GM18870 (cell line): ENCODE data around the gene FOXP1.
"Not testable (repeated sequence)": the region's sequence is repeated elsewhere in the genome, so short reads cannot be mapped to it uniquely, and the experiment has no call there.

Experiments used
- ATAC-seq: cut with Tn5 transposase; IDR thresholded peaks from one replicate; pipeline ENCODE4 v1.9.1; 2021; ENCODE audit warnings: moderate library complexity; ENCODE audit not compliant: unreplicated experiment

Gene FOXP1

GRCh38 chr3:71351403-71352149, 232.0 kb downstream of the FOXP1 start:
- no peak for ATAC-seq

- ATAC-seq, result no peak
Measured at GRCh38 chr3:71350998-71351397, 232.5 kb downstream of the FOXP1 start.

DNA sequence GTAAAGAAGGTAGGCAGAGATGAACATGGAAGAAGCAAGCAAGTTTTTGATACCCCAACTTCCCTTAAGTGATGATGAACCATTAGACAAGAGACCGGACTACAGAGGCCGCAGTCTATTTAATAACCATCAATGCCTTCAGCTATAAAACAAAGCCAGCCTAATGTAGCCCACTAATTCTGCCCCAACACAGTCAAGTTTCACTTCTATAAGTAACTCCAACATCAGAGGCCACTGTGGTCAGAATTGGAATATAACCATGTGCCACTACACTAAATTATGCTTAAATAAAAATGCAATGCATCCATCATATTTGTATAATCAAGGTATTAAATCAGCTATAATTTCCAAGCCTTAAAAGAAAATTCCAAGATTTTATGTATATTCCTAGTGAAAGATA, 234.7 kb downstream of the FOXP1 start:
- no peak for ATAC-seq

GRCh38 chr3:71348001-71348632, 235.4 kb downstream of the FOXP1 start:
- ATAC-seq, result no peak

DNA sequence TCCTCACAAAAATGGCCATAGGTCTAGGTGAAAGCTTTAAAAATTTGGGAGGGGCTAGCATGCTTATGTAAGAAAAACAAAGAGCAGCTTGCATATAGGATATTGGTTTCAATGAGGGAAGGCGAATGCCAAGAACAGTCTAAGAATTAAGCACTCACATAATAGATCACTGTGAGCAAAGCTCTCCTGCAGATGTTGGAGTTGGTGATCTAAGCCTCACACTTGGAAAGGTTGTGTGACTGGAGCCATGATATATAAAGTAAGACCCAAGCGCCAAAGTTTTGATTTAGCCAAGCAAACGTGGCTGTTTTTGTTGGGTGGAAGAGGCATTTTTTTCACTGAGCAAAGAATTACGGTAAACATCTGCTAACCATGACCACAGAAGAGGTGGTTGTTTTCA, 237.5 kb downstream of the FOXP1 start:
- ATAC-seq, result no peak

DNA sequence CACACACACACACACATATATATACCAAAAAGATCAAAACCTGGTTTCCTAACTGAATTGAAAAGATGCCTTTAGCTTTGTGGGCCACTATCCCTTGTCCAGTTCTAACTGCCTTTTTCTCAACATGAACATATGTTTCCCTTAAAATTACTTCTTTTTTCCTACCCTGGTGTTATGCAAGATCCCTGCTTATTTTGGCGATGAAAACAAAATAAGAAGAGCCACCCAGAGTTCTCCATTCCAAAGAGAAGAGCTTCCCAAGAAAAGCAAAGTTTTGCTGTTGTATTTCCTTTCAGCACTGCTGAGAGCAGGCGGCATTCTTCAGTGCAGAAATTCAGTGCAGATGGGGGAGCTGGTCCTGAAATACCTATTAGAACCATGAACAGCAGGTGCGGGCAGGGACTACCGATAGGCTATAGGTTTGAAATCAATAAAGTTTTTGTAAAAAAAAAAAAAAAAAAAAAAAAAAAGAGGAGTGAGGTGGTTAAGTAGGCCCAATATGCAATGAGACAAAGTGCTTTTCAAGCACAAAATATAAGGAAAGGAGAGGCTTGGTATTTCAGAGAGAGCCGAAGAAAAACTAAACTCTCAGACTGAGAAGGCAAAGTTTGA, 238.0 kb downstream of the FOXP1 start:
- ATAC-seq, result no peak

DNA sequence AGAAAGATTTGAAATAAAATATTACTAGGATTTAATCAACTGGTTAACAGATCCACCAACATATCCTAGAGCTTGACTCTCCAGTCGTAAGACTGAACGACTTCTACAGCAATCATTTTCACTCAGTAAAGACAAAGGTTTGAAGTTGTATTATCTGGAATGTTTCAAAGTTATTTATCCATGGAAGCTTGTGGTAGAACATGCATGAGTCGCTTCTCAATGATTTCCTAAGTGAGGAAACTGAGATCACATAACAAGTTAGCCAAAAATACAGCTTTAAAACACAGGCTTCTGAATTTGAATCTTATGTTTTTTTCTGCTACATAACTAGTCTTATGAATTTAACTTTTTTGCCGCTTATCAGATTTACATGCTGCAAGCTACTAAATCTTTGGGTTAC, 241.8 kb downstream of the FOXP1 start:
- ATAC-seq, result no peak

DNA sequence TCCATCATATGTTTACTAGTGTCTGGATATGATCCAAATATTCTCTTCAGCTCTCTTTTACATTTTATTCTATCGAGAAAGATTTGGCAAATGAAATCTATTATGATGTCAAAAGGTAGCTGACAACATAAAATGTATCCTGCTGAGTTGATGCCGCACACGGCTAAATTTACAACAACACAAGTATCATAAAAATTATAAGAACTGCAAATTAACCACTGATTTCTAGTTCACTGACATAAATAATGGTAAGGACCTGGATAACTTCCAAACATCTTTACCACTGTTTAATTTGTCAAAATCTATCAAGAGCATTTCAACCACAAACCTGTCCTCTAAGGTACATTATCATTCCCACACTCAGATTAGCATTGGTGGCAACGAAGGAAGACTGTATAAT, 244.5 kb downstream of the FOXP1 start:
- no peak for ATAC-seq

GRCh38 chr3:71332813-71333212, 250.7 kb downstream of the FOXP1 start:
- ATAC-seq, result no peak

DNA sequence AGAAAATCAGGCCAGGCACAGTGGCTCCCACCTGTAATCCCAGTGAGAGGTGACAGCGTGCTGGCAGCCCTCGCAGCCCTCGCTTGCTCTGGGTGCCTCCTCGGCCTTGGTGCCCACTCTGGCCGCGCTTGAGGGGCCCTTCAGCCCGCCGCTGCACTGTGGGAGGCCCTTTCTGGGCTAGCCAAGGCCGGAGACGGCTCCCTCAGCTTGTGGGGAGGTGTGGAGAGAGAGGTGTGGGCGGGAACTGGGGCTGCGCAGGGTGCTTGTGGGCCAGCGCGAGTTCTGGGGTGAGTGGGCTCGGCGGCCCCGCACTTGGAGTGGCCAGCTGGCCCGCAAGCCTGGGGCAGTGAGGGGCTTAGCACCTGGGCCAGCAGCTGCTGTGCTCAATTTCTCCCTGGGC, 252.6 kb downstream of the FOXP1 start:
- ATAC-seq, result no peak

GRCh38 chr3:71330505-71330904, 253.0 kb downstream of the FOXP1 start:
- no peak for ATAC-seq

- ATAC-seq, result no peak
Measured at GRCh38 chr3:71329817-71330216, 253.7 kb downstream of the FOXP1 start.

DNA sequence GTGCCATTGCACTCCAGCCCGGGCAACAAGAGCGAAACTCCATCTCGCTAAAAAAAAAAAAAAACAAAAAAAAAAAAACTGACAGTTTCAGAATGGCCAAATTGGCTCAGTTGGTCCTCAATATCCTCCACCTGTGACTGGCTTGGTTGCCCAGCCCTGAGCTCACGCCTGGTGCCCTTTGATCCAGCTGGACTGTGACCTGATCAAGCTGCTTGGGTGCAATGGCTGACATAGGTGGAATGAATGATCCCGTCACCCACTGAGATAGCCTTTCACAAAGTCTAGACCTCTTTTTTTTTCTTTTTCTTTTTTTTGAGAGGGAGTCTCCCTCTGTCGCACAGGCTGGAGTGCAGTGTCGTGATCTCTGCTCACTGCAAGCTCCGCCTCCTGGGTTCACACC, 254.6 kb downstream of the FOXP1 start:
- no peak for ATAC-seq

DNA sequence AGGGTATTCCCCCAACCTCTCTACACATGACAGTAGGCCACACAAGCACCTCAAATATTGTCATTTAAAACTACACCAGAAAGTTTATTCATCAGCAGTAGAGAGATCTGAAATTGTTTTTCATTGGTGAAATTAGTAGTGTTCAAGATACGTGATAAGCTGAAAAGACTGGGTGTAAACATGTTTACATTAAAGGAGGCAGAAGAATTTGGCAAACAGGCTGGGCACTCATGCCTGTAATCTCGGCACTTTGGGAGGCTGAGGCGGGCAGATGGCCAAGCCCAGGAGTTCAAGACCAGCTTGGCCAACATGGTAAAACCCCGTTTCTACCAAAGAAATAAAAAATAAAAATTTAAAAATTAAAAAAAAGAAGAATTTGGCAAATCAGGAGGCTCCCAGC, 255.6 kb downstream of the FOXP1 start:
- ATAC-seq, result no peak

DNA sequence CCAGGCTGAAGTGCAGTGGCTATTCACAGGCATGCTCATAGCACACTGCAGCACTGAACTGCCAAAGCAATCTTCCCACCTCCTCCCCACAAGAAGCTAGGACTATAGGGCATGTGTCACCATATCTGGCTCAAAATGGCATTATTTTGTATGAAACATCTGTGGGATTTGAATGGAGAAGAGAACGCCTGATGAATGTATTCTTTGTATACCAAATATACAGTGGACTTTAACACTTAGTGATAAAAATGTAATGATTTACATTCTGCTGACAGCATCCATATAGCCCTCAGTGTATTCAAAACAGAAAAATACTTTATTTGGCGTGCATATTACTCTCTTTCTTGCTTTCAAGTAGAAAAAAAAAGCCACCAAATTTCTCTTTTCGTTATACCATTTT, 257.8 kb downstream of the FOXP1 start:
- no peak for ATAC-seq

DNA sequence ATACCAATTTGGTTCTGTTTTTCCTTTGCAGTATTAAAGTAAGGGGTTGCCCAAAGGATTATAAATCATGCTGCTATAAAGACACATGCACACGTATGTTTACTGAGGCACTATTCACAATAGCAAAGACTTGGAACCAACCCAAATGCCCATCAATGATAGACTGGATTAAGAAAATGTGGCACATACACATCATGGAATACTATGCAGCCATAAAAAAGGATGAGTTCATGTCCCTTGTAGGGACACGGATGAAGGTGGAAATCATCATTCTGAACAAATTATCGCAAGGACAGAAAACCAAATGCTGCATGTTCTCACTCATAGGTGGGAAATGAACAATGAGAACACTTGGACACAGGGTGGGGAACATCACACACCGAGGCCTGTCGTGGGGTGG, 259.3 kb downstream of the FOXP1 start:
- ATAC-seq, result not testable (repeated sequence)

DNA sequence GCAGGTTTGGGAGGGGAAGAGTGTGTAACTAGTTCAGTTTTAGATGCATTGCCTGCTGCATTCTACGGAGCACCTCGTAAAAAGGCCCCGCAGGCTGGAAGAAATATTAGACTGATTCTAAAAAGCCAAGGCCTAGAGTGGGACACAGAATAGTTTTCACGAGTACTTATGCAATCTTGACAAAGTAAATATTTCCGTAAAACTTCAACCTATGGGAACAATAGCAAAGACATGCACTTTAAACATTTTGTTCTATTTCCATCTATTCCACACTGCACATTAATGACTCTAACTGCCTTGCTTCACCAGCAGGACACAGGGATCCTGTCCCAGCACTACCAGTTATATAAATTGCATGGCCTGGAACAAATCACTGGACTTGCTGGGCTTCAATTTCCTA, 260.0 kb downstream of the FOXP1 start:
- no peak for ATAC-seq

DNA sequence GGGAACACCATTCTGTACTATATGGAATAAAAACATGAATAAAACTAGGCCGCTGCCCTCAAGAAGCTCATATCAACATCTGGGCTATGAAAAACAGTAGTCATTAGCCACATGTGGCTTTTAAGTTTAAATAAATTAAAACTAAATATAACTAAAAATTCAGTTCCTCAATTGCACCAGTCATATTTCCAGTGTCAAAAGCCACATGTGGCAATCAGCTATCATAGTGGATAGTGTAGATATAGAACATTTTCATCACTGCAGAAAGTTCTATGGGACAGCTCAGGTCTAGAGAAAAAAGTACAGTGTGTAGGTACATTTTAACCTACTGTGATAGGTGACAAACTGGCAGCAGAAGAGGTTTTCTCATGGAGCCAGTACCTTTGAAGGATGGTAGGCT, 261.4 kb downstream of the FOXP1 start:
- ATAC-seq, result no peak

DNA sequence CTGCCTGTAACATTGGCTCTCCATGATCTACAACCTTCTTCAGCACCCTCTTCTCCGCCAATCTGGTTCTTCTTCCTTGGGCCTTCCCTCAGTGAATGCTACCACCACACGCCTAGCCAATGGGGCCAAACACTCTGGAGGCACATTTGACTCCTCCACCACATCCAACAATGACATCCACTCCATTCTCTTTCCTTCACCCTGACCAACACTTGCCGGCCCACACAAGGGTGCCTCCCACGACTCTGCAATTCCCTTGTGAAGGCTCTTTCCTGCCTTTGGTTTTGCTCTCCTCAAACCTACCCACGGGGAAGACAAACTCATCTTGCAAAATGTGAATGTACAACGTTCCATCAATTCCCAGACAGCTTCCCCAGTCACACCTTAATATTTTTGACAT, 263.8 kb downstream of the FOXP1 start:
- ATAC-seq, result no peak

- no peak for ATAC-seq
Measured at GRCh38 chr3:71318458-71318827, 265.1 kb downstream of the FOXP1 start.

- ATAC-seq, result no peak
Measured at GRCh38 chr3:71317749-71318457, 265.6 kb downstream of the FOXP1 start.

DNA sequence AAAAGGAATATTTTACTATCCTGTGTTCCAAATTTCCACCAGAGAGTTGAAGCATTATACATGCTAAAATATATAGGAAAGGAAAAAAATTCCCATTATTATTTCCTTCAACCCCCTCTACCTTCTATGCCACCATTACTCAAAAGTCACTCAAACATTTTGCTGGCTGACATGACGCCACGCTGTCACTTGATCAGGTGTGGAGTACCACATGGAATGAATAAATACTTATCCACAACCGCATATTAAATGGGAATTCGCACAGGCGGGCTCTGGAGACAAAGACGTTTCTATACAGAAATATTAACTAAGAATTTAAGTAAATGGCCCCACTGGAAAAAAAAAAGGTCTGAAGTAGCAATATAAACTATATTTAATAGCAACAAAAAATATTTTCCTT, 266.4 kb downstream of the FOXP1 start:
- ATAC-seq, result no peak
